ENCODE data around the gene TBC1D17.

DNA sequence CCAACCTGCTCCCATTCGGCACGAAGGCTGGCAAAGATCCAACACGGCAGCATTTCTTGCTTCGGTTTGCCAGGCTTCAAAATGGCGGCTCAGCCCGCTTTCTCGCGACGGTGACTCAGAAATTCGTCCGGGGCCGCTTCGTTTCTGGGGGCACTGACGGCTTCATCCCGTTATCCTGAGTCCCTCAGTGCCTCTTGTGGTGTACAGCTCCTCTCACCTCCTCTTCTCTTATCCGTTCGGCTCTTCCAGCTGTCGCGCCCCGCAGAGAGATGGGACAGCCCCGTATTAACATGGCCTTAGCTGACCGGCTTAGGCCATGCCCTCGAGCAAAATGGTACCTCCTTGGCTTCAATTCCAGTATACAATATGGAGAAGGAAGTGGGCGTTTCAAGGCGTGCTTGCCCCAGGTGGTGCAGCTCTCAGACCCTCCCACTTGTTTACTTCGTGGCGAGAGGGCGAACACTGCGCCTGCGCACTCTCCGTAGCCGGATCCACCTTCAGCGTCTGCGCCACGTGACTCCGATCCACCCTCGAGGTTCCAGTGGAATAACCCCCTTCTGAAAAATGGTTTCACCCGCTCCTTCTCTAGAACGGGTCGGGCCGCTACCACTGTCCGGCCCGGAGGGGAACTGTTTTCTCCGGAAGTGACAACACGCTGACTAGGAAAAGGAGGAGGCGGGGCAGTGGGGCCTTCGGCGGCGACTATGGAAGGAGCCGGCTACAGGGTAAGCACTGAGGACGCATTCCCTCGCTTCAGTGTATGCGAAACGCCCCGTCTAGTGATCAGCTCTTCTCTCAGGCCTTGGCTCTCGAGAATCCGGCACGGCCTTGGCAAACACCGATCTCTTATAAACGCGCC is at the start of gene TBC1D17, which contains the start of gene AKT1S1:
- TF ChIP-seq RBM22 (optimal IDR thresholded peaks at IDR 0.05; ENCODE audit: low read length) = no peak
- TF ChIP-seq ZSCAN30 (CRISPR knock-in tag; IDR thresholded peaks at IDR 0.05) = no peak; the same call in 1 of the 2 replicates
